Amniotic epithelial cell (primary cell): ENCODE results near the gene API5.
A peak's percentile ranks its signal among the peaks of the same experiment; 100 is the strongest.
"Not testable (repeated sequence)": the region's sequence is repeated elsewhere in the genome, so short reads cannot be mapped to it uniquely, and the experiment has no call there.

ENCODE experiments used
- DNase-seq: peaks from one replicate; pipeline ENCODE4 v3.0.0-alpha.2; 2010; ENCODE audit warnings: low read depth

API5 gene

DNA sequence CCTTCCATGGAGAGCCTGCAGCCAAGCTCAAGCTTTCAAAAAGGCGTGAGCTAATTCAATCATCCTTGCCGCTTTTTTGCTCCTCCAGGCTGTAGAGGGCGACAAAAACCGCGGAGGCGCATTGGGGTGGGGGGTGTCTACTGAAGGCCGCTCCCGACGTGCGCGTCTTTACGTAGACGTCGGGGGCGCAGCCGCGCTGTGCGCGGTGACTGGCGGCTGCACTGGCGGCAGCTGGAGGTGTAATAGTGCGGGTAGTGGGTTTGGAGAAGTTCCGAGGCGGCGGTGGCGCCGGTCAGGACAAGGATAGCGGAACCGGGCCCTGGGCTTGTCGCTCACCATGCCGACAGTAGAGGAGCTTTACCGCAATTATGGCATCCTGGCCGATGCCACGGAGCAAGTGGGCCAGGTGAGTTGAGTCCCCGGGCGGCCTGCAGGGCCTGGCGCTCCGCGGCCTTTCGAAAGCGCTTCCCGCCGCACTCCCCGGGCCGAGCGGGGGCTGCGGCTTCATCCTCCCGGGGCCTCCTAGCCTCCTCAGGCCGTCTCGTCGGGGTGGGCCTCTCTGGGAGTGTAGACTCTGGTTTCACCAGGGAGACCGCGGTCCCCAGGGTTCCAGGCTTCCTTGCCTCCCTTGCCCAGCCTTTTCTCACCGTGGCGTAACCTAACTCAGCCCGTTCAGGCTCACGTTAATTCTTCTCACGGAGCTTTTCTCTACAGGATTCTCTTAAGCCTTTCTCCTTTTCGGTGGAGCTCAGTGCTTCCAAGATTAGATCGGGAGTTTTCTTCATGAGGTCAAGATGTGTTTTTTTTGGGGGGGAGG is at the start of gene API5:
Gene API5, plus strand, starts transcription at position 206 of the 817 bp plus-strand sequence. Its CDS starts 132 bp downstream, at position 338.
- DNase-seq: peak; percentile 92

- no peak for DNase-seq
Measured at GRCh38 chr11:43267856-43268580, 43.8 kb upstream of the API5 start.

GRCh38 chr11:43268786-43269185 is 43.0 kb upstream of the API5 start:
- DNase-seq: no peak

DNA sequence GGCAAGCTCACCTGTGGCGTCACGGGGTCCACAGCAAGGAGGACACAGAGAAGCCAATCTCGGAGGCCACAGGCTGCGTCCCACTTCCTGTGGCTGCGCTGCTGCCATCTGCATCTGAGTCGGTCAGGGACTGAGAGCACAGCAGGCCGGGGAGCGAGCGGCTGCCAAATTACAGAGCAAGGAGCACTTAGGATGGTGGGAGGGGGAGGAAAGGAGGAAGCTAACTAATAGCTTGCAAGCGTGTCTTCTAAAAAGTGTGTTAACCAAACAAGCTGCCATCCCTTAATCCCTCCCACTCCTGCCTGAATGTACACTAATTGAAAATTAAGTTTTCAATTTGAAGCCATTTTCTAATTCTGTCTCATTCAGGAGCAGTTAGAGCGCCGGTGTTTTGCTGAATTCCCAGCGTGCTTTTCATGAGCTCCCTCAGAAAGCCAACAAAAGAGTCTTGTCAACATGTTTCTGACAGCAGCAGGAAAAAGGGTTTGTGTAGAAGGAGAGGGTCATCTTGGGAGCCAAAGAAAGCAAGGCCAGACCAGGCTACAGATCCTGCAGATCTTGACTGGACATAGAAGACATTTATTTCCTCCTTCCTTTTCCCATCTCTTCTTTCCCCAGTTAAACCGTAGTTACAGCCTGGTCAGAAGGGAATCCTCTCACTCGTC is 42.4 kb upstream of the API5 start:
- no peak for DNase-seq

DNA sequence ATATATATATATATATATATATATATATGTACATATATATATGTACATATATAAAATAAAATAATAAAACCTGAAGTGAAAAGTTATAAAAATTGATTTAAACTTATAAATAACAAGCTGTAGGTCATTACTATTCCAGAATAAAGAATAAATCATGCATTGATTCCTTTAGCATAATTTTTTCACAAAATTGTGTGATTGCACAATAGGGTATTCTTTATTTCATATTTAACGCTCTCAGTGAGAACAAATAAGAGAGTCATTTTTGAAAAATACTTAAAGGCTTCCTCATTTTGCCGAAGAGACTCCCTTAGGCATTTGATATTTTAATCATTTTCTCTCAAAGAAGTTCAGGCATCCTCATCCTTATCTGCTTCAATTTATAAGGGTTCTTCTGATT is 41.3 kb upstream of the API5 start:
- no peak for DNase-seq

DNA sequence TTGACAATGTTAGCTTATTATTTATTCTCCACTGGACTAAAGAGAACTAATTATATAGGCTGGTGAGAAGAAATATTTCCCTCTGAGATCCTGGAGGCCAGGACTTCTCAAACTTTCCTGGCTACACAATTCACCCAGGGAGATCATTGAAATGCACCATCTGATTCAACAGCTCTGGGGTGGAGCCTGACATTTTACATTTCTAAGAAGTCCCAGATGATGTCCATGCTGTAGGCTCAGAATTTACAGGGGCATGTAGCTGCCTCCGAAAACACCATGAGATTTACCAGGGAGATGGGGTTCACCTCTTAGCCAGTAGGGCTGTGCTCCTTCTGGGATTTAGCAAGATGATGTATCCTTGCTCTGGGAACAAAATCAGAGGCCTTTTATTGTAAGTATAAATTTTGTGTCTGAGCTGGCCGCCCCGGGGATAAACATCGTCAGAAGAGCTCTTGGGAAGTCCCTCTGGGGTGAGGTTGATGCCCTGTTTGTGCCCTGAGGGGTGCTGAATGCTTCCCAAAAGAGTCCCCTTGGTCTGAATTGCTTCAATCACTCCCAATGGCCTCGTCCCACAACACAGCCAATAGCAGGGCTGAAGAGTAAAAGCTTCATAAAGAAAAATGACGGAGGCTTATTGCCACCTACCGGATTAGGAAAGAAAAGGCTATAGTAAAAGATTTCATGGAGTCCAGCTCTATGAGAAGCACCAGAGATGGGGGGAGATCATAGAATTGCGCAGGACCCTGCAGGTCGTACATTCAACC is 33.4 kb upstream of the API5 start:
- DNase-seq: peak; percentile 5

GRCh38 chr11:43282607-43283440 is 29.0 kb upstream of the API5 start:
- DNase-seq: peak; percentile 10

- no peak for DNase-seq
Measured at GRCh38 chr11:43285826-43286225, 26.0 kb upstream of the API5 start.

- no peak for DNase-seq
Measured at GRCh38 chr11:43289368-43289767, 22.4 kb upstream of the API5 start.

- DNase-seq: no peak
Measured at GRCh38 chr11:43298397-43298796, 13.4 kb upstream of the API5 start.

DNA sequence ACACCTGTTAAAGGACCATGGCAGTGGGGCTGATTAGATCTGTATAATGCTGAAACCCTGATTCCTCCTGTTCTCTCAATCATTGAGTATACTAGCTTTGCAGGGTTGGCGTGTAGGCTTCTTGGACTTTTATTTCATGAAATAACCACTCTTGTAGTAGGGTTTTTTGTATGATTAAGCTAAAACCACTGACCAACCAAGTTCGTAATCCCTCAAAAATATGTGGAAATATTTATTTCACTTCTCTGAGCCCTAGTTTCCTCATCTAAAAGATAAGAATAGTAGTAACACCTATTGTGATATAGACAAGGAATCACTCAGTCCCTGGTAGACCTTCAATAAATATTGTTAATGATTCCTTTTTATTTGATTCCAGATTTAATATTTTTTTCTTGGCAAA is 4.2 kb downstream of the API5 start:
- peak; percentile 67 for DNase-seq

DNA sequence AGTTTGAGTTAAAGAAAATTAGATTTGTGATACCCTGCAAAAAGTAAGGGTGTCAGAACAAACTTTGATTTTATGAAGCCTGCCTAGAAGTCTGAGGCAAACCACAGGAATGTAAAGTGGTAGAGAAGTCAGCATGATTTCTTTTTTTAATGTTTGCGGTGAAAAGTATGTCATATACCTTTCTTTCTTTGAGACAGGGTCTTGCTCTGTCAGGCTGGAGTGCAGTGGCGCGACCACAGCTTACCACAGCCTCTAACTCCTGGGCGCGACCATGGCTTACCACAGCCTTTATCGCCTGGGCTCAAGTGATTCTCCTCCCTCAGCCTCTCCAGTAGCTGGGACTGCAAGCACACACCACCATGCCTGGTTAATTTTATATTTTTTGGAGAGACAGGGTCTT is 4.7 kb downstream of the API5 start:
- peak; percentile 51 for DNase-seq

DNA sequence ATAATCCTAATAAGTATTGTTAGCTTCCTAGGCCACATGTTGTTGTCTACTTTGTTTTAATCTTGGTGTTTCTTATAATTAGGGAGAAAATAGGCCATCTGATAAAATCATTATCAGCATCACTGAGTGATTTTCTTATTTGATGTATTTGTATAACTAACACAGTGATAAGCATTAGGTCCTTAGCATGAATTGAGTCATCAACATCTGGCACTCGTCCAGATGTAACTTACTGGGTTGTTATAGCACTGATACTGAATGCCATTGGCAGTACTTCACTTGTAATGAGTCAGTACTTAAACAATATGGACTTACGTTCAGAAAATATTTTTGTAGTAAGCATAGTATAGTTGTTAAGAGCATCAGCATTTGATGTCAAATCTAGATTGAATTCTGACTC is 16.2 kb downstream of the API5 start:
- peak; percentile 89 for DNase-seq

GRCh38 chr11:43328482-43328881 is 16.7 kb downstream of the API5 start:
- DNase-seq: no peak

DNA sequence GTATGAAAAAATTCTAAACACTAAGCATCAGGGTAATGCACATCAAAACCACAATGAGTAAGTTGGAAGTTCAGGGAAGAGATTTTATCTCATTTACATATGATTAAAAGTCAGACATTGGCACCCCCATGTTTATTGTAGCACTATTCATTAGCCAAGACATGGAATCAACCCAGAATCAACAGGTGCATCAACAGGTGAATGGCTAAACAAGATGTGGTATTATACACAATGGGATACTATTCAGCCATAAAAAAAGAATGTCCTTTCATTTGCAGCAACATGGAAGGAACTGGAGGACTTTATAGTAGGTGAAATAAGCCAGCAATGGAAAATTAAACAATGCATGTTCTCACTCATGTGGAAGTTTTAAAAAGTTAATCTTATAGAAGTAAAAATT is 29.4 kb downstream of the API5 start:
- no peak for DNase-seq

GRCh38 chr11:43351426-43351825 is 39.6 kb downstream of the API5 start:
- not testable (repeated sequence) for DNase-seq

DNA sequence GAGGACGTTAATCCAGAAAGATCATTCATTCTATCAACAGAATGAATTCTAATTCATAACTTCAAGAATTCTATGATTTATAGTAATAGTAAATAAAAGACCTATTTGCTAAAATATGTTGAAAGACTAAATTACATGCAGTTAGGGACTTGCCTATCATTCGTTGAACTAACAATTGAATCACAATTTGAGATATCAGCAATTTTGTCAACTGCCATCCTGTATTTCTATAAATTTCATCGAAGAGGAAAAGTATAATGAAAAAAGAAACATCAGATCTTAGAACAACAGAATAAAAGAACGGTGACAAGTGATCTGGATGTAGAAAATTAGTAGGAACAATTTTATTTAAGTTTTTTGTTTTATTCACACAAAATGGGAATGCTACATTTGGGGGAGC is 42.5 kb downstream of the API5 start:
- DNase-seq: no peak

DNA sequence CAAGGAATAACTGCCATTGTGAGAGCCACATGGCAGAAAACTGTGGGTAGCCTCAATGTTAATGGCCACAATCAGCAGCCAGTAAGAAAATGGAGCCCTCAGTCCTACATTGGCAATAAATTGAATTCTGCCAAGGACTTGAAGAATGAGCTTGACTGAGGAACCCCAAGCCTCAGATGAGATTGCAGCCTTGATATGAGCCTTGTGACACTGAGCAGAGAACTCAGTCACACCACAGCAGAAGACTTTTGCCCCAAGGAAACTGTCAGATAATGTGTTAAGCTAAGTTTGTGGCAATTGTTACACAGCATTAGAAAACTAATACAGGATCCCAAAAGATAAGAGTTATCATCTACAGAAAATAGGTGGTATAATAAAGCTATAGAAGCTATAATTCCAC is 44.5 kb downstream of the API5 start:
- DNase-seq: no peak

DNA sequence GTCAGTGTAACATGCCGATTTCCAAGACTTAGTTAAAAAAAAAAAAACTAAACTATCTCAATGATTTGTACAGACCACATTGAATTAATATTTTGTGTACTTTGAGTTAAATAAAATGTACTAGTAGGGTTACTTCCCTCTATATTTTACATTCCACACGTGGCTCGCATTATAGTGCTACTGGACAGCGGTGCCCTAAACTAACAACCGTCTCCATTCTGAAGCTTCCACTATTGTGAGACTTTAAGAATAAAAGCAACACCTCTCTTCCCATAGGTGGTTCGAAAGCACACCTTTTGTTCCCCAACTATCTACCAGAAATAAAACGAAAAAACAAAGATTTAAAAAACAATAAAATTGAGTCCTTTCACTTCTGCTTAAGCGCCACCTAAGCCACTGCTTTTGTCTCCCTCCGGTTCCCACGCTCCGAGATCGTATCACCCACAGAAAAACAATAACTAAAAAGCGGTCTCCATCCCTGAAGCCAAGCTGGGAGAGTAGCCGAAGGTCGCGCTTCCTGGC is 46.5 kb downstream of the API5 start:
- DNase-seq: no peak

- peak; percentile 85 for DNase-seq
Measured at GRCh38 chr11:43358801-43359421, 47.1 kb downstream of the API5 start, which contains the start of gene TTC17. TSS of gene TTC17 (plus strand) at chr11:43358920. CDS start at chr11:43358955, 35 bp downstream.
